HG02642 (cell line): ENCODE results near the gene SMOC2.

Source experiments
- ATAC-seq: cut with Tn5 transposase; IDR thresholded peaks from one replicate; pipeline ENCODE4 v1.9.1; 2021; ENCODE audit warnings: mild to moderate bottlenecking; ENCODE audit not compliant: unreplicated experiment, poor library complexity

The SMOC2 gene

GRCh38 chr6:168472363-168472762 is 31.4 kb downstream of the SMOC2 start:
- no peak for ATAC-seq

- no peak for ATAC-seq
These were observed 32.2 kb downstream of the SMOC2 start for GRCh38 chr6:168473197-168473596.

GRCh38 chr6:168475188-168476013 is 34.4 kb downstream of the SMOC2 start:
- no peak for ATAC-seq

- ATAC-seq: no peak
These were observed 38.4 kb downstream of the SMOC2 start for GRCh38 chr6:168479421-168479820.

- no peak for ATAC-seq
These were observed 39.5 kb downstream of the SMOC2 start for GRCh38 chr6:168480481-168480880.

- ATAC-seq: no peak
These were observed 44.8 kb downstream of the SMOC2 start for GRCh38 chr6:168485818-168486217.

GRCh38 chr6:168490757-168491156 is 49.8 kb downstream of the SMOC2 start:
- ATAC-seq: no peak

- ATAC-seq: no peak
These were observed 53.0 kb downstream of the SMOC2 start for GRCh38 chr6:168493976-168494375.

GRCh38 chr6:168494726-168495125 is 53.7 kb downstream of the SMOC2 start:
- ATAC-seq: no peak

GRCh38 chr6:168495133-168495532 is 54.1 kb downstream of the SMOC2 start:
- ATAC-seq: no peak

- no peak for ATAC-seq
These were observed 54.7 kb downstream of the SMOC2 start for GRCh38 chr6:168495636-168496035.

- ATAC-seq: no peak
These were observed 55.4 kb downstream of the SMOC2 start for GRCh38 chr6:168496139-168496996.

GRCh38 chr6:168496997-168497331 is 56.0 kb downstream of the SMOC2 start:
- no peak for ATAC-seq

GRCh38 chr6:168497381-168497780 is 56.4 kb downstream of the SMOC2 start:
- no peak for ATAC-seq

GRCh38 chr6:168498161-168498843 is 57.3 kb downstream of the SMOC2 start:
- ATAC-seq: no peak

GRCh38 chr6:168499045-168499650 is 58.2 kb downstream of the SMOC2 start:
- no peak for ATAC-seq

- ATAC-seq: no peak
These were observed 59.5 kb downstream of the SMOC2 start for GRCh38 chr6:168500519-168500918.

GRCh38 chr6:168501561-168501960 is 60.6 kb downstream of the SMOC2 start:
- no peak for ATAC-seq

- no peak for ATAC-seq
These were observed 63.4 kb downstream of the SMOC2 start for GRCh38 chr6:168504366-168504765.

- no peak for ATAC-seq
These were observed 65.5 kb downstream of the SMOC2 start for GRCh38 chr6:168506460-168506859.

GRCh38 chr6:168507297-168507696 is 66.3 kb downstream of the SMOC2 start:
- no peak for ATAC-seq
